IMR-90 (cell line): ENCODE results near the gene SHROOM1.

ENCODE experiments used
- BHLHE40 ChIP-seq: fragments of 150-350 bp; IDR thresholded peaks from 2 replicates; pipeline ENCODE4 v1.6.1; 2016; ENCODE audit warnings: mild to moderate bottlenecking, low read depth, low read length
- RCOR1 ChIP-seq: IDR thresholded peaks from 2 replicates; pipeline ENCODE4 v1.6.1; 2012; ENCODE audit warnings: mild to moderate bottlenecking, low read length, improper control_type of control experiment; ENCODE audit not compliant: insufficient replicate concordance
- TF ChIP-seq, protein P1 (sequence below): conservative IDR thresholded peaks from 2 replicates; pipeline ENCODE4 v1.5.1; 2012; ENCODE audit warnings: mild to moderate bottlenecking, low read depth, low read length, improper control_type of control experiment

GRCh38 chr5:132867046-132867451 is 36.6 kb upstream of the SHROOM1 start:
- TF ChIP-seq, protein P1, sequence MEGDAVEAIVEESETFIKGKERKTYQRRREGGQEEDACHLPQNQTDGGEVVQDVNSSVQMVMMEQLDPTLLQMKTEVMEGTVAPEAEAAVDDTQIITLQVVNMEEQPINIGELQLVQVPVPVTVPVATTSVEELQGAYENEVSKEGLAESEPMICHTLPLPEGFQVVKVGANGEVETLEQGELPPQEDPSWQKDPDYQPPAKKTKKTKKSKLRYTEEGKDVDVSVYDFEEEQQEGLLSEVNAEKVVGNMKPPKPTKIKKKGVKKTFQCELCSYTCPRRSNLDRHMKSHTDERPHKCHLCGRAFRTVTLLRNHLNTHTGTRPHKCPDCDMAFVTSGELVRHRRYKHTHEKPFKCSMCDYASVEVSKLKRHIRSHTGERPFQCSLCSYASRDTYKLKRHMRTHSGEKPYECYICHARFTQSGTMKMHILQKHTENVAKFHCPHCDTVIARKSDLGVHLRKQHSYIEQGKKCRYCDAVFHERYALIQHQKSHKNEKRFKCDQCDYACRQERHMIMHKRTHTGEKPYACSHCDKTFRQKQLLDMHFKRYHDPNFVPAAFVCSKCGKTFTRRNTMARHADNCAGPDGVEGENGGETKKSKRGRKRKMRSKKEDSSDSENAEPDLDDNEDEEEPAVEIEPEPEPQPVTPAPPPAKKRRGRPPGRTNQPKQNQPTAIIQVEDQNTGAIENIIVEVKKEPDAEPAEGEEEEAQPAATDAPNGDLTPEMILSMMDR = no peak
- TF ChIP-seq BHLHE40 = no peak
- TF ChIP-seq RCOR1 = no peak
